SK-N-SH (cell line): ENCODE measurements around the gene SP4. TPM values are rescaled to one million over a fixed set of nuclear protein-coding genes. Genes with fewer than 3 reads are reported as not detected.
A peak's percentile ranks its signal among the peaks of the same experiment; 100 is the strongest.

ENCODE experiments used
- CTCF ChIA-PET: fragments of 300-600, 350-600 bp; formaldehyde crosslinking; extraction: SDS; loops from one replicate; lab custom pipeline; 2021; lab: Yijun Ruan, JAX
- POLR2A ChIA-PET: fragments of 350-600 bp; sonication (Branson Sonifier 250); formaldehyde crosslinking; extraction: SDS; loops from one replicate; lab custom pipeline; 2020; ENCODE audit warnings: antibody characterized with exemption, inconsistent platforms; lab: Yijun Ruan, JAX
- DNase-seq: peaks from one replicate; pipeline ENCODE4 v3.0.0; 2012
- H2AFZ ChIP-seq: fragments of 200-600 bp; sonication (generic); 2 replicates; pipeline ENCODE4 v1.8.1; 2016; ENCODE audit warnings: antibody characterized with exemption, mild to moderate bottlenecking, low read depth
- H3F3A ChIP-seq: fragments of 200-600 bp; sonication (generic); replicated peaks from 2 replicates; pipeline ENCODE3; 2016; ENCODE audit warnings: antibody characterized with exemption, mild to moderate bottlenecking; ENCODE audit not compliant: insufficient read depth
- H3K27ac ChIP-seq, 2 experiments: fragments of 200-500 bp in 1 of 2; fragments of 200-600 bp in 1 of 2; sonication (Bioruptor generic) in 1 of 2; sonication (generic), shearing (Covaris generic) in 1 of 2; 2 replicates each; pipeline versions ENCODE4 v1.5.1 to v1.6.1; 2014 to 2016; ENCODE audit warnings: low read depth in 2 of 2, inconsistent platforms in 1 of 2, low read length in 1 of 2, mild to moderate bottlenecking in 1 of 2, mixed read lengths in 1 of 2
- H3K27me3 ChIP-seq: fragments of 200-600 bp; sonication (generic), shearing (Covaris generic); 2 replicates; pipeline ENCODE4 v1.6.1; 2016; ENCODE audit warnings: mixed run types; ENCODE audit not compliant: insufficient read depth
- H3K36me3 ChIP-seq, 2 experiments: fragments of 200-500 bp in 1 of 2; fragments of 200-600 bp in 1 of 2; sonication (Bioruptor generic) in 1 of 2; sonication (generic) in 1 of 2; replicated peaks in 1 of 2; 2 replicates each; pipeline versions ENCODE3 to v1.5.1; 2014 to 2016; ENCODE audit warnings: low read length in 1 of 2, mild to moderate bottlenecking in 1 of 2; ENCODE audit not compliant: insufficient read depth in 2 of 2, control insufficient read depth in 1 of 2
- H3K4me1 ChIP-seq, 2 experiments: fragments of 200-500 bp in 1 of 2; fragments of 200-600 bp in 1 of 2; sonication (Bioruptor generic) in 1 of 2; sonication (generic), shearing (Covaris generic) in 1 of 2; 2 replicates each; pipeline versions ENCODE4 v1.5.1 to v1.6.1; 2014 to 2016; ENCODE audit warnings: low read depth in 1 of 2, low read length in 1 of 2, mixed run types in 1 of 2; ENCODE audit not compliant: insufficient read depth in 2 of 2, control insufficient read depth in 1 of 2
- H3K4me2 ChIP-seq: fragments of 200-600 bp; sonication (generic), shearing (Covaris generic); 2 replicates; pipeline ENCODE4 v1.6.1; 2017; ENCODE audit warnings: mixed run types
- H3K4me3 ChIP-seq, 2 experiments: fragments of 200-500 bp in 1 of 2; fragments of 200-600 bp in 1 of 2; sonication (Bioruptor generic) in 1 of 2; sonication (generic), shearing (Covaris generic) in 1 of 2; 2 replicates each; pipeline versions ENCODE4 v1.5.1 to v1.8.1; 2014 to 2016; ENCODE audit warnings: low read depth in 2 of 2, inconsistent platforms in 1 of 2, low read length in 1 of 2, mild to moderate bottlenecking in 1 of 2, mixed read lengths in 1 of 2, moderate library complexity in 1 of 2
- H3K79me2 ChIP-seq: fragments of 200-600 bp; sonication (generic); 2 replicates; pipeline ENCODE4 v1.8.1; 2017; ENCODE audit warnings: mild to moderate bottlenecking; ENCODE audit not compliant: insufficient read depth
- H3K9ac ChIP-seq: fragments of 200-600 bp; sonication (generic); 2 replicates; pipeline ENCODE4 v1.6.1; 2017; ENCODE audit warnings: mixed run types
- H3K9me2 ChIP-seq: fragments of 200-600 bp; sonication (generic); 2 replicates; pipeline ENCODE4 v1.6.1; 2017; ENCODE audit warnings: mixed run types
- H3K9me3 ChIP-seq: fragments of 200-600 bp; sonication (generic); 2 replicates; pipeline ENCODE4 v1.6.1; 2017; ENCODE audit warnings: mixed run types, mild to moderate bottlenecking, moderate library complexity
- H4K20me1 ChIP-seq: fragments of 200-600 bp; sonication (generic); 2 replicates; pipeline ENCODE4 v1.6.1; 2017; ENCODE audit warnings: mild to moderate bottlenecking, mixed run types; ENCODE audit not compliant: insufficient read depth
- ELF1 ChIP-seq: IDR thresholded peaks from 2 replicates; pipeline ENCODE4 v1.4.0; 2012
- EP300 ChIP-seq, 2 experiments: IDR thresholded peaks; 2 replicates each; pipeline versions ENCODE4 v1.4.0 to v1.6.1; 2012; ENCODE audit warnings: borderline replicate concordance in 1 of 2, low read depth in 1 of 2, low read length in 1 of 2
- EZH2phosphoT487 ChIP-seq: fragments of 200-600 bp; sonication (generic); IDR thresholded peaks from 2 replicates; pipeline ENCODE4 v1.6.1; 2017; ENCODE audit warnings: low read depth, mixed run types, mild to moderate bottlenecking, antibody characterized with exemption, moderate library complexity, borderline replicate concordance
- FOSL2 ChIP-seq: IDR thresholded peaks from 2 replicates; pipeline ENCODE4 v1.4.0; 2012; ENCODE audit warnings: low read depth, mild to moderate bottlenecking, moderate library complexity, borderline replicate concordance
- FOXJ3 ChIP-seq: sonication (generic); formaldehyde crosslinking; IDR thresholded peaks from 2 replicates; pipeline ENCODE4 v1.5.1; 2020; ENCODE audit warnings: mild to moderate bottlenecking, missing genetic modification reagents
- GATA2 ChIP-seq: sonication (generic); formaldehyde crosslinking; IDR thresholded peaks from 2 replicates; pipeline ENCODE4 v1.5.0; 2020; ENCODE audit warnings: mild to moderate bottlenecking, missing genetic modification reagents
- JUND ChIP-seq: IDR thresholded peaks from 2 replicates; pipeline ENCODE4 v1.4.0; 2012
- MEF2A ChIP-seq: IDR thresholded peaks from 2 replicates; pipeline ENCODE4 v1.4.0; 2012; ENCODE audit warnings: low read depth, borderline replicate concordance
- MXI1 ChIP-seq: IDR thresholded peaks from 2 replicates; pipeline ENCODE4 v1.6.1; 2012; ENCODE audit warnings: mild to moderate bottlenecking, low read depth, low read length, improper control_type of control experiment
- NRF1 ChIP-seq: IDR thresholded peaks from 2 replicates; pipeline ENCODE4 v1.6.1; 2012; ENCODE audit warnings: low read depth, mild to moderate bottlenecking, low read length
- POLR2AphosphoS5 ChIP-seq: IDR thresholded peaks from 2 replicates; pipeline ENCODE4 v1.6.1; 2012; ENCODE audit warnings: low read depth, low read length
- RCOR1 ChIP-seq: fragments of 150-350 bp; IDR thresholded peaks from 2 replicates; pipeline ENCODE4 v1.6.1; 2017; ENCODE audit warnings: antibody characterized with exemption, low read length
- RFX5 ChIP-seq: IDR thresholded peaks from 2 replicates; pipeline ENCODE4 v1.6.1; 2012; ENCODE audit warnings: mild to moderate bottlenecking, improper control_type of control experiment, low read length
- RXRA ChIP-seq: IDR thresholded peaks from 2 replicates; pipeline ENCODE4 v1.4.0; 2012; ENCODE audit warnings: low read depth, mild to moderate bottlenecking, borderline replicate concordance
- SIN3A ChIP-seq: IDR thresholded peaks from 2 replicates; pipeline ENCODE4 v1.6.1; 2012; ENCODE audit warnings: low read depth, mild to moderate bottlenecking, low read length, moderate library complexity, borderline replicate concordance
- SMC3 ChIP-seq: IDR thresholded peaks from 2 replicates; pipeline ENCODE4 v1.6.1; 2012; ENCODE audit warnings: low read depth, low read length, improper control_type of control experiment
- TAF1 ChIP-seq: IDR thresholded peaks from 2 replicates; pipeline ENCODE4 v1.6.1; 2012; ENCODE audit warnings: low read depth, mild to moderate bottlenecking, low read length, moderate library complexity, borderline replicate concordance
- TEAD4 ChIP-seq: IDR thresholded peaks from 2 replicates; pipeline ENCODE4 v1.4.0; 2012; ENCODE audit warnings: mild to moderate bottlenecking, borderline replicate concordance; ENCODE audit not compliant: insufficient read depth
- WGBS: methylation state at CpG from one replicate; pipeline ENCODE4 v1.1.6; 2017; ENCODE audit warnings: low lambda C conversion rate; 5-methylcytosine and 5-hydroxymethylcytosine counted together
- polyA plus RNA-seq, 3 experiments: library from polyadenylated mRNA; depleted of rRNA; stranded (reverse); fragments of >200 nt; gene quantifications; 2 replicates each; pipeline ENCODE4 v1.2.3, GENCODE V29; 2012
- TF ChIP-seq, protein P1 (sequence below): IDR thresholded peaks from 2 replicates; pipeline ENCODE4 v1.4.0; 2012; ENCODE audit warnings: low read depth
- TF ChIP-seq, protein P2 (sequence below): IDR thresholded peaks from 2 replicates; pipeline ENCODE4; 2012

Gene SP4
- polyA plus RNA-seq, 1 of the 3 experiments (the other 2 are of a cell fraction) = 1.1 TPM

DNA sequence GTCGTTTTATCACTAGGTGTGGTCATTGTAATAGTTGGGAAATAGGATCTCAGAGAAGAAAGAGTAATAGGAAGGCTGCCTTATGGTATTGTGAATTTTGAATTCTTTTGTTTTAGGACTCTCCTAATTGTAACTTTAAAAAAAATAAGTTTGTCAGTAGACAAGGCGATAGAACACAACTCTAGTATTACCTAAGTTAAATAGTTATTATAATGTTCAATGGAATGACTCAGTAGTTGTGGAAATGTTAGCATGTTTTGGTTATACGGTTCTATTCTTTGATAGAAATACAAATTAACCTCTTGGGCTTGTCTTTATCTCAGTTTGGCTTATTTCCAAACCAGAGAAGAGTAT is 116.4 kb downstream of the SP4 start:
- no peak overlapping the region for H3K9ac ChIP-seq
- no peaks in the 10 kb centered on the region for H3K9me2 ChIP-seq
- no peak overlapping the region for H3K27ac ChIP-seq
- no peaks in the 10 kb centered on the region for H4K20me1 ChIP-seq
- H3K4me3 ChIP-seq = no peak overlapping the region
- WGBS = 7% methylated on average over 3 of the region's 3 CpGs
- H3K9me3 ChIP-seq = no peaks in the 10 kb centered on the region
- no peak overlapping the region for H3K4me2 ChIP-seq
- H3K36me3 ChIP-seq = no peaks in the 10 kb centered on the region
- H3K4me1 ChIP-seq = no peaks in the 10 kb centered on the region; a peak in 1 of 4 replicates
- POLR2A ChIA-PET = no interaction called here
- H3K27me3 ChIP-seq = peaks cover 48% of the 10 kb centered on the region
- TF ChIP-seq SMC3 = no peak
- TF ChIP-seq RXRA = no peak
- TF ChIP-seq, protein P1, sequence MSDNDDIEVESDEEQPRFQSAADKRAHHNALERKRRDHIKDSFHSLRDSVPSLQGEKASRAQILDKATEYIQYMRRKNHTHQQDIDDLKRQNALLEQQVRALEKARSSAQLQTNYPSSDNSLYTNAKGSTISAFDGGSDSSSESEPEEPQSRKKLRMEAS = no peak
- TF ChIP-seq GATA2 (CRISPR knock-in tag) = no peak
- no peak for TF ChIP-seq MEF2A
- no peak for TF ChIP-seq POLR2AphosphoS5
- TF ChIP-seq, protein P2, sequence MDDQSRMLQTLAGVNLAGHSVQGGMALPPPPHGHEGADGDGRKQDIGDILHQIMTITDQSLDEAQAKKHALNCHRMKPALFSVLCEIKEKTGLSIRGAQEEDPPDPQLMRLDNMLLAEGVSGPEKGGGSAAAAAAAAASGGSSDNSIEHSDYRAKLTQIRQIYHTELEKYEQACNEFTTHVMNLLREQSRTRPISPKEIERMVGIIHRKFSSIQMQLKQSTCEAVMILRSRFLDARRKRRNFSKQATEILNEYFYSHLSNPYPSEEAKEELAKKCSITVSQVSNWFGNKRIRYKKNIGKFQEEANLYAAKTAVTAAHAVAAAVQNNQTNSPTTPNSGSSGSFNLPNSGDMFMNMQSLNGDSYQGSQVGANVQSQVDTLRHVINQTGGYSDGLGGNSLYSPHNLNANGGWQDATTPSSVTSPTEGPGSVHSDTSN = no peak
- no peak for TF ChIP-seq TEAD4
- no peak for TF ChIP-seq EP300 (IDR thresholded peaks at IDR 0.05; ENCODE audit: borderline replicate concordance in 1 of 2, low read depth in 1 of 2, low read length in 1 of 2)
- TF ChIP-seq TAF1 = no peak
- H2AFZ ChIP-seq = no peak overlapping the region
- no peaks in the 10 kb centered on the region for H3F3A ChIP-seq
- DNase-seq = no peak
- CTCF ChIA-PET = no interaction called here
- no peaks in the 10 kb centered on the region for H3K79me2 ChIP-seq

DNA sequence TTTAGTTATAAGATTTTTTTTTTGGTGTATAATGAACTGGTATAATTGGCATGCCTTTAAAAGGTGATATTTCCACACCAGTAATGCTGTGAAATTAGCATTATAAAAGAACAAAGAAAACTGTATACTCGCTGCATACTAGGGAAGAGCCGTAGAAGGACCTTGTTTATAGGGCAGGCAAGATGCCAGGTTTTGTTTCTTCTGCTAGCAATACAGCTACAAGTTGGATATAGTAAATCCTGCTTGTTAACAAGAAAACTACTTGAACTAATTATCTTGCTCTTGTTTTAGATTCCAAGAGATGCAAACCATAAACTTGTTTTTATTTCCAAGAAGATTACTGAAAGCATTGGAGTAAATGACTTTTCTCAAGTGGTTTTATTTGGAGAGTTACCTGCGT is 116.8 kb downstream of the SP4 start:
- H3K36me3 ChIP-seq = no peaks in the 10 kb centered on the region
- H3K4me3 ChIP-seq = no peak overlapping the region
- POLR2A ChIA-PET = no interaction called here
- H3K9me2 ChIP-seq = no peaks in the 10 kb centered on the region
- H3K9me3 ChIP-seq = no peaks in the 10 kb centered on the region
- no peaks in the 10 kb centered on the region for H4K20me1 ChIP-seq
- 16% methylated on average over 3 of the region's 3 CpGs for WGBS
- CTCF ChIA-PET = no interaction called here
- H3K9ac ChIP-seq = no peak overlapping the region
- no peaks in the 10 kb centered on the region; a peak in 1 of 4 replicates for H3K4me1 ChIP-seq
- H3F3A ChIP-seq = no peaks in the 10 kb centered on the region
- H3K79me2 ChIP-seq = no peaks in the 10 kb centered on the region
- no peak for DNase-seq
- H3K4me2 ChIP-seq = no peak overlapping the region
- no peak overlapping the region for H2AFZ ChIP-seq
- H3K27ac ChIP-seq = no peak overlapping the region
- peaks cover 48% of the 10 kb centered on the region for H3K27me3 ChIP-seq
- no peak for TF ChIP-seq ELF1
- no peak for TF ChIP-seq JUND
- 0 out of 2 replicates have a peak, but pooled peaks have one; percentile 30 for TF ChIP-seq EZH2phosphoT487

- no peaks in the 10 kb centered on the region for H3K9me3 ChIP-seq
- no peak overlapping the region for H3K27ac ChIP-seq
- 15% methylated on average over 3 of the region's 3 CpGs for WGBS
- no peaks in the 10 kb centered on the region for H3K36me3 ChIP-seq
- no peaks in the 10 kb centered on the region; a peak in 1 of 4 replicates for H3K4me1 ChIP-seq
- no peak for DNase-seq
- H3K9me2 ChIP-seq = no peaks in the 10 kb centered on the region
- no peak overlapping the region for H3K9ac ChIP-seq
- no peak for TF ChIP-seq JUND
- TF ChIP-seq RFX5 = no peak
- TF ChIP-seq POLR2AphosphoS5 = no peak
- TF ChIP-seq, protein P1 = no peak
- TF ChIP-seq FOSL2 = no peak
- TF ChIP-seq MEF2A = no peak
- no peak for TF ChIP-seq FOXJ3 (CRISPR knock-in tag)
- TF ChIP-seq MXI1 = no peak
- no peak for TF ChIP-seq EP300 (IDR thresholded peaks at IDR 0.05; ENCODE audit: borderline replicate concordance in 1 of 2, low read depth in 1 of 2, low read length in 1 of 2)
- TF ChIP-seq SIN3A = no peak
- TF ChIP-seq NRF1 = no peak
- no peak for TF ChIP-seq RCOR1
- TF ChIP-seq, all 33 proteins: peak for 0
- ChIA-PET CTCF (no interaction called here), POLR2A (interaction anchor here (0.6 kb wide), 1 partner anchor 464 kb away, joined by 3 read pairs; no protein-coding TSS in a partner anchor)
- peaks cover 39% of the 10 kb centered on the region for H3K27me3 ChIP-seq
- H3K4me2 ChIP-seq = no peak overlapping the region
- H4K20me1 ChIP-seq = no peaks in the 10 kb centered on the region
- H3K4me3 ChIP-seq = no peak overlapping the region
- H3F3A ChIP-seq = no peaks in the 10 kb centered on the region
- no peak overlapping the region for H2AFZ ChIP-seq
- no peaks in the 10 kb centered on the region for H3K79me2 ChIP-seq
Measured at GRCh38 chr7:21547501-21547900, 119.6 kb downstream of the SP4 start.
